ENCODE data around the gene CDH7.

Gene CDH7

DNA sequence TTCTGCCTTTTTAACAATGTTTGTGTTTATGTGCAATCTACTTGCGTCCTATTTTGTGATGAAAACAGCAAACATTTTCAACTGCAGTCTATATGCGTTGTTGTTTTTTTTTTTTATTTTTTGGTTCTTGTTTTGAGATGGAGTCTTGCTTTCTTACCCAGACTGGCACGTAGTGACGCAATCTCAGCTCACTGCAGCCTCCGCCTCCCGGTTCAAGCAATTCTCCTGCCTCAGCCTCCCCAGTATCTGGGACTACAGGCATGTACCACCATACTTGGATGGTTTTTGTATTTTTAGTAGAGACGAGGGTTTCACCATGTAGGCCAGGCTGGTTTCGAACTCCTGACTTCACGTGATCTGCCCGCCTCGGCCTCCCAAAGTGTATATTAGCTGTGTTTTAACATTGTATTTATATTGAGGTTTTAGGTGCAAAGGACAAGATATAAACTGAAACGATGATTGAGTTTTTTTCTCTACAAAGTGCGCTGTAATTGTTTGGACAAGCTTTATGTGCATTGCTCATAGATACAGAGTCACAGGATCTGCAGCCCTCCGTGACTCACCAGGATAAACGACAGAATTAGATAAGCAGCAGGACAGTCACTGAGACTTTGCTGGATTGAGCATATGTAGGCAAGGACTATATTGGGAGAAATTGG is 17.4 kb downstream of the CDH7 start:
- DNase-seq (ENCODE audit: low read depth): no peak

- DNase-seq (ENCODE audit: low read depth): no peak
Observed at GRCh38 chr18:65769652-65770051, 18.8 kb downstream of the CDH7 start.

- DNase-seq (ENCODE audit: low read depth): no peak
Observed at GRCh38 chr18:65786474-65786873, 35.7 kb downstream of the CDH7 start.

DNA sequence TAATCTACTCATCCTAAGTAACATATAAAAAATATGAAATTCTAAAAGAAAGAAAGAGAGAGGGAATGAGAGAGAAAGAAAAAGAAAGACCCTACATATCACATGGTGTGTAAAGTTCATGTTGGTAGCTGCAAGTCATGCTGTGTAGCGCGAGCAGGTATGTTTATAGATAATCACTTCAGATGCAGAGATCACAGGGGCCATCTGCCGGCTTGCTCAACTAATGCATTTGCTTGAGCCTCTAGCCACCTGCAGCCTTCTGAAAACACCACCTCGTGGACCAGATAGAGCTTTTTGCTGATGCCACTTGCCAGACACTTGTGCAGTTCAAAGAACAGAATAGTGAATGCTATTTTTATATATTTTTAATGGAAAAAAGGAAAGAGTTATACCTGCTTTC is 37.6 kb downstream of the CDH7 start:
- DNase-seq (ENCODE audit: low read depth): no peak

DNA sequence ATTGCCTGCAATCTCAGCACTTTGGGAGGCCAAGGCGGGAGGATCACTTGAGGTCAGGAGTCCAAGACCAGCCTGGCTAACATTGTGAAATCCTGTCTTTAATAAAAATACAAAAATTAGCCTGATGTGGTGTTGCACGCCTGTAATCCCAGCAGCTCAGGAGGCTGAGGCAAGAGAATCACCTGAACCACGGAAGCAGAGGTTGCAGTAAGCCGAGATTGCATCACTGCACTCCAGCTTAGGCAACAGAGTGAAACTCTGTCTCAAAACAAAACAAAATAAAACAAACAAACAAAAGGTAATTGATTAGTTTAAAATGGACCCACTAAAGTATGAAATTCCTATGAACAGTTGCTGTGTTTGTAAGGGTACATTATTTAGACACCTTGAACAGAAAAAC is 39.8 kb downstream of the CDH7 start:
- DNase-seq (ENCODE audit: low read depth): no peak

DNA sequence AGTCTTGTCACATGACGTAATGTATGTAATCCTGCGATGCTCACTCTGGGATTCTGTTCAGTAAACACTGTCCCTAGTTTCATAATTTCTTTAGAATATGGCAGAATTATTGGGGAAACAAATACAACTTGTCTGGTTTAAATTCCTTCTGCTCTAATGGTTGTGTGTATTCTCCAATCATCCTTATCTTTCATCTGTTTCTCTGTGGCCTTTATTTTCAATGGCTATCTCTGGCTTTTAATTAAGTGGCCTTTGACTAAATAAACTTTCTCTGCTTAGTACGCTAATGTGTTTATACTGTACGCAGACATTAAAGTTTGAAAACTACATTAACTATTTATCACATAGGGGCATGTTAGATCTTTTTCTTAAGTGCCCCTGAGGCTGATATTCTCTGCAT is 40.9 kb downstream of the CDH7 start:
- DNase-seq (ENCODE audit: low read depth): no peak

- no peak for DNase-seq (ENCODE audit: low read depth)
Observed at GRCh38 chr18:65792456-65793074, 41.8 kb downstream of the CDH7 start.

DNA sequence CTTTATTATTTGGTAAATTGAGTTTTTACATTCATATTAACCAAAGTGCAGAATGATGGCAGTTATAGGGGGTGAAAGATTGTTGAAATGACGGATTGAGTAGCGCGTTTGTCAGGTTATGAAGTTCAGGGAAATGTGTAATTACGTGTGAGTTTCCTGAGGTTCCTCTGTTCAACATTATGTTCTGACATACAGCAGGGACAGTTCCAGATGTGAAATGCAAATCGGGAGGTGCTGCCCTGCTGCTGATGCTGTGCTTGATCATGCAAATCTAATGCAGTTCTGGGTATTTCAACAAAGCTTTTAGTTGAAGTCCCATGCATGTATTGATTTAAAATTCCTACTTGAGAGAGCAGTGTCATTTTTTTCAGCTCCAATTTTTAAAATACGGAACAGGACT is 57.9 kb downstream of the CDH7 start:
- DNase-seq (ENCODE audit: low read depth): no peak

DNA sequence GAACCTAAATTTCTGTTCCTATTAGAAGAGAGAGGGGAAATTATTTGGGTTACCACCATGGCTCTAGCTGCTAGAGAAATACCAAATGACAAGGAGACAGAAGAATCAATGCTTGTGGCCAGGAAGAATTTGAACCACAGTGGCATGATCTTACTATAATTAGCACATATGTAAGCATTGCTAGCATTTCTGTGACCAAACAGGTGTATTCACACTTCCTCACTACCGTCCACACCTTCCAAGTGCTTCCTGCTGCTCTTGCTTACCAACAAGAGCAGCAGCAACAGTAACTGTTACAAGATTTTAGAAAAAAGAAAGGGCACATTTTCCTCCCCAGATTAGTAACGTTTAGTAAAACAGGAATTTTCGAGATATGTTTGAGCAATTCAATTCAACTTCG is 60.5 kb downstream of the CDH7 start:
- no peak for DNase-seq (ENCODE audit: low read depth)

DNA sequence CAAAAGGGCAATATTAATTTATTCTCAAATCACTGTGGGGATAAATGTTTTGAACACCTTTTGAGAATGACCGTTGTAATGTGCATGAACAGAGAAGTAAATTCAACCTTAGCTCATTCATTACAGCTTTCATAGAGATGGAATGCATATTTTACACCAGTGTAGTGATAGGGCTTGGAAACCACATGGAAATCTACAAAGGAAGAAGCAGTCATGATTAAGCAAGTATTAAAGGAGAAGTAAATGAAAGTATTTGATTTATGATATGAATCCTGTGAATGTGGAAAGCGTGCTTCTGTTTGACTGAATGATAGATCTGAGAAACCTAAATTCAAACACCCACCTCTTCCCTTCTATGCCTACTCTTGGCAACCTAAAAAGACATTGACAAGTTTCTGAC is 64.7 kb downstream of the CDH7 start:
- no peak for DNase-seq (ENCODE audit: low read depth)

GRCh38 chr18:65817178-65817577 is 66.4 kb downstream of the CDH7 start:
- no peak for DNase-seq (ENCODE audit: low read depth)

DNA sequence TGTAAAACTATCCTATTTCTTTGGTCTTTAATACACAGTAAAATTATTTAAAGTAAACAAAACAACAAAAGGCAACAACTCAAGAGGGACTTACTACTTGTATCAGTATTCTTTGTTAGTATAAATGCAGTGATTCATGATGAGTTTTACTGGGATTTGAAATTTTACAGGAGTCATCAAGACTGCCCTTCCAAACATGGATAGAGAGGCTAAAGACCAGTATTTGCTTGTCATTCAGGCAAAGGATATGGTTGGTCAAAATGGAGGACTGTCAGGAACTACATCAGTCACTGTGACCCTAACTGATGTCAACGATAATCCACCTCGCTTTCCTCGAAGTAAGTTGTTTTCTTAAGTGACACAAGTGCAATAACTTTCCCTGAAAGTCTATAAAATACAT is 71.1 kb downstream of the CDH7 start:
- DNase-seq (ENCODE audit: low read depth): no peak

- no peak for DNase-seq (ENCODE audit: low read depth)
Observed at GRCh38 chr18:65822826-65823225, 72.0 kb downstream of the CDH7 start.

DNA sequence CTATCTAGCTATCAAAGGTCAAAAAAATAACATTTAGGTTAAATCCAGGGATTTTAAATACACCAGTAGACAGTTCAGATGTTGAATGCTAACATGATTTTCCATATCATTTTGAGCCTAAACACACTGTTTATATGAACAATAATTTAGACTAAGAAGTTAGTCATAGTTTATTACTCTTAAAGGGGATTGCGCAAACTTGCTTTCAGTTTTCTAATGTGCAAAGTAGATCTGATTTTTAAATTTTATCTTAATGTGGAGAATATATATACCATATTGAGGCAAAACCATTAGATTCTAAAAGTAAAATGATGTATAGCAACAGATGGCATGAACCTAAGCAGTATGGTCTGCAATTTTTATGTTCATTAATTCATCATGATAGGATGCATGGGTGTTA is 76.6 kb downstream of the CDH7 start:
- DNase-seq (ENCODE audit: low read depth): no peak

DNA sequence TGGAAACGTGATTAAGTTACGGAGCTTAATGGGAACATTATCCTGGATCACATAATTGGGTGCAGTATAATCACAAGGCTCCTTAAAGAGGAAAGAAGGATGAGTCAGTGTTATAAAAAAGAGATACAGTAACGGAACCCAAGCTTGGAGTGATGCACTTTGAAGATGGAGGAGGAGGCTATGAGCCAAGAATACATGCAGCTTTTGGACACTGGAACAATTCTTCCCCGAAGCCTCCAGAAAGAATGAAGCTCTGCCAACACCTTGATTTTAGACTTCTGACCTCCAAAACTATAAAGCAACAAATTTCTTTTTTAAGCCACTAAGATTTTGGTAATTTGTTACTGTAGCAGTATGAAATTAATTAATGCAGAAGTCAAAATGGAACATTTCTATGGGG is 85.1 kb downstream of the CDH7 start:
- DNase-seq (ENCODE audit: low read depth): no peak

GRCh38 chr18:65846107-65846506 is 95.3 kb downstream of the CDH7 start:
- no peak for DNase-seq (ENCODE audit: low read depth)

GRCh38 chr18:65852273-65852672 is 101.5 kb downstream of the CDH7 start:
- no peak for DNase-seq (ENCODE audit: low read depth)

DNA sequence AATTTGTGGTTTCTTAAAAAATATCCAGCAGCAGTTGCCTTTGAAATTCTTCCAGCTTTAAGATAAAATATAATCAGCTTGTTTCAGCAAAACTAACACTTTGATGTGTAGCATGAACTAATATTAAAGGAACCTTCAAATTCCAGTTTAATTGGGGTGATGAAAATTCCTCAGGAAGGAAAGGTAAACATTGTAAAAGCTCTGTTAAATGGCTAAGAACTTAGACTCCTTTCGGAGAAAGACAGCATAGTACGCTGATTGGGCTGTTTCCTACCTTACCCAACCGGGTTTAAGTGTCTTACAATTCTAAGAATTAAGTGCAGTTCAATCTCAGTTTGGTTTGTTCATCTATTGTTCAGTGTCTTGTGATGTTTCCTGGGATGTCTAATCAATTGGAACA is 108.3 kb downstream of the CDH7 start:
- DNase-seq (ENCODE audit: low read depth): no peak

DNA sequence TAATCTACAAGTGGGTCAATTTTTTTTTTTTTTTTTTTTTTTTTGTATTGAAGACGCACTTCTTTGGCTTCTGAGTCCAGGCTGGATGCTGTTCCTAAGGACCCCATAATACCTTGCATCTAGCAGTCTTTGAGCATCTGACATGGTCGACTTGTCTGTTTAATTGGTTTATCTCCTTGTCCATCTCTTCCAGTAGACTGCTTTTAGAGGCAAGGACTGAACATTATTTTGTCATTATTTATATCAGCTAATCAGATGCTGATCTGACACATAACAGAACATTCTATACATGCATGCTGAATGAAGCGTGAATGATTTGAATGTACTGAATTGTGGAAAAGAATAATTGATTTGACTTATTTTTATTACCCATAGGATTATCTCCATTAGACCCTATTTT is 118.7 kb downstream of the CDH7 start:
- DNase-seq (ENCODE audit: low read depth): no peak

DNA sequence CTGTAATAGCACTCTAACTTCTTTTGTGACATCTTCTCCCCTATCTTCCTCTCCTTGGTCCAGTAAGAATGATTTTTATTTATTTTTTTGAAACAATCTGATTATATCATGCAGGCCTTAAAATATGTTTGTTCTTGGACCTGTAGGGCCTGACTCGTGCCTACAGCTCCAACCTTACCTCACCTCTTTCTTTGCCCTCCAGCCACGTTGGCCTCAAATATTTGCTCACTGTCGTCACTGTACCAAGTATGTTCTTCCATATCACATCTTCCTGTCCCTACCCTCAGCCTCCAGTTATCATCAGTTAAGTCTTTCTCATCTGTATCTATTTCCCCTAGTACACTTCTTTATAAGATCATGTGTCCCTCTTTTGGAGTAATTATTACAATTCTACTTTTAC is 125.5 kb downstream of the CDH7 start:
- DNase-seq (ENCODE audit: low read depth): no peak

GRCh38 chr18:65897292-65897691 is 146.5 kb downstream of the CDH7 start:
- no peak for DNase-seq (ENCODE audit: low read depth)

DNA sequence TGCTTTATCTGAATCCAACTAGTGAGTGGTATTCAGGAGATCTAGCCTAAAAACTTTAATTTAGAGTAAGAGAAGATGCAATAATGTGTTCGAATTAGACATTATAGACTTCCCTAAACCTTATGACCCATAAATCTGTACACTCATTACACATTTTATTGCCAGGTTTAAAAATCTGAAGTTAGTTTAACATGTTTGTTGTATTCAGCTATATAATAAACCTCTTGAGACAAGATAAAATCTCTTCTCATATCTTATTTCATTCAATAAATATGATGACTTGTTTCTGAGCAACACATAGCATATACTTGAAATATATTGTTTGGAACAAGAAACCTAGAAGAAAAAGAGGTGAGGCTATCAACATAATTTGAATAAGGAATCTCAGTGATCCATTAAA is 150.7 kb downstream of the CDH7 start:
- no peak for DNase-seq (ENCODE audit: low read depth)

- DNase-seq (ENCODE audit: low read depth): no peak
Observed at GRCh38 chr18:65906621-65907034, 155.8 kb downstream of the CDH7 start.

- DNase-seq (ENCODE audit: low read depth): no peak
Observed at GRCh38 chr18:65907281-65907680, 156.5 kb downstream of the CDH7 start.

Measured in stimulated activated CD8-positive, alpha-beta memory T cell treated with anti-CD3 and anti-CD28 coated beads, Interleukin-15, amount 100 ng/mL, for 1 hour (primary cell).